Measurements from ENCODE around the gene TMEM125. TPM values are rescaled to one million over a fixed set of nuclear protein-coding genes. Genes with fewer than 3 reads are reported as not detected.

Gene TMEM125
- total and polyA plus RNA-seq, 7 experiments from 2014 or later, result 0.21 to 0.50 TPM; not detected in 5

DNA sequence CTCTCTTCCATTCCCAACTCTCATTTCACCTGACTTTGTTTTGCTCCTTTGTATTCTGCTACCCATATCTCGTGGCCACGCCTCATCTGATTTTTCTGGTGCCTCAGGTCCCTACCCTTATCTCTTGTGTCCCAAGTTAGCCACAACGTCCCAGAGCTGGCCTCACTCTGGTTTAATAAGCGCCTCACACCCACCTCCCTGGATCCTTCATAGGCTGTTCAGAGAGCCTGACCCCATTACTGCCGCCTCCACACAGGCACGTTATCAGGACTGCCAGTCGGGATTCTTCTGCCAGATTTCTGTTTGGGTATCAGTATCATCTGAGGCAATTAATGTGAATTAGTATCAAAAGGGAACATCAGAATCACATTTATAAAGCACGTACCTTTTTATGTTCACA lies 34.7 kb upstream of the TMEM125 start:
- intact Hi-C loops (cut with micrococcal nuclease), result no loop called here
- Histone ChIP-seq H3K36me3 (ENCODE audit: control insufficient read depth in 2 of 3, insufficient read depth in 3 of 3, low read length in 3 of 3) (no peaks in the 10 kb centered on the region), H3K4me3 (ENCODE audit: low read length) (no peak overlapping the region), H3K27ac (ENCODE audit: low read depth, low read length) (no peak overlapping the region), H3K27me3 (ENCODE audit: control insufficient read depth in 2 of 2, insufficient read depth in 2 of 2, low read length in 2 of 2) (no peaks in the 10 kb centered on the region), H3K9me3 (ENCODE audit: control insufficient read depth in 2 of 3, low read length in 3 of 3) (no peaks in the 10 kb centered on the region), H3K4me1 (ENCODE audit: control insufficient read depth in 2 of 2, insufficient read depth in 2 of 2, low read length in 2 of 2) (no peaks in the 10 kb centered on the region)
- ChIA-PET CTCF (no interaction called here), POLR2A (no interaction called here)
- peaks cover 0 to 1% (median 0%) of the 10 kb centered on the region in 11 donors for H3K9me3 Mint-ChIP-seq
- H3K36me3 Mint-ChIP-seq, result no peaks in the 10 kb centered on the region
- no peak for ATAC-seq
- DNase-seq, result no peak
- no peak overlapping the region for H3K4me3 Mint-ChIP-seq
- H3K27ac Mint-ChIP-seq, result peak overlapping the region in 1 of 9 donors; percentile 11
- H3K4me1 Mint-ChIP-seq, result peaks cover 0 to 14% (median 0%) of the 10 kb centered on the region in 7 donors
- peaks cover 0 to 5% (median 3%) of the 10 kb centered on the region in 5 donors for H3K27me3 Mint-ChIP-seq

DNA sequence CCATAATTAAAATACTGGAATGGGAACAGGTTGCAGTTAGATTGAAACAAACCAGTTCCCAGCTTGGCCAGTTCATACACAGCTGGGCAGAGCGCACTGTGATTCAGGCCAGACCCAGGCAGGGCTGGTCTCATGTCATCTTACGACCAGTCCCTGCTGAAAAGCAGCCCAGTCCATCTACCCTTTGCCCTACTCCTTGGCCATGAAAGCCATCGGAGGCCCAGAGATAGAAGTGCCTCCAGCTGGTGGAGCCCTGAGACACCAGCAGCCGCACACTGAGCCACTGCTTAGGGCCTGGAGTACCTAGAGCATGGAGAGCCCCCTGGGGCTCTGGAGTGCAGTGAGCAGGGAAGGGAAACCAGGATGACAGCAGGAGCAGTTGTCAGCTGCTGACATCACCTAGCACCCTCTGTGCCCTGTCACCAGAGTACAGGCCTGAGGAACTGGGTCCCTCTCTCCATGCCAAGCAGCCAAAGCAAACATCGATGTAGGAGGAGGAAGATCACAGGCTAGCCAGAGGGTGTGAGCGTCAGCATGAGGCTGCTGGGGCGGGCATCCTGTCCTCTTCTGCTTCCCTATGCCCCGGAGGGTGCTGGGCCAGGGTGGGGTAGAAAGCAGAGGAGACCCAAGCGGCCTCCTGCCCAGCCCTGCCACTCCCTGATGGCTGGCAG lies 34.2 kb upstream of the TMEM125 start:
- Histone ChIP-seq H3K36me3 (ENCODE audit: control insufficient read depth in 2 of 3, insufficient read depth in 3 of 3, low read length in 3 of 3) (no peaks in the 10 kb centered on the region), H3K27me3 (ENCODE audit: control insufficient read depth in 2 of 2, insufficient read depth in 2 of 2, low read length in 2 of 2) (no peaks in the 10 kb centered on the region), H3K4me3 (ENCODE audit: low read length) (no peak overlapping the region), H3K27ac (ENCODE audit: low read depth, low read length) (no peak overlapping the region), H3K4me1 (ENCODE audit: control insufficient read depth in 2 of 2, insufficient read depth in 2 of 2, low read length in 2 of 2) (no peaks in the 10 kb centered on the region), H3K9me3 (ENCODE audit: control insufficient read depth in 2 of 3, low read length in 3 of 3) (no peaks in the 10 kb centered on the region)
- intact Hi-C loops (cut with micrococcal nuclease), result no loop called here
- CTCF ChIA-PET, result no interaction called here
- peaks cover 0 to 4% (median 0%) of the 10 kb centered on the region in 5 donors for H3K36me3 Mint-ChIP-seq
- H3K4me3 Mint-ChIP-seq, result no peak overlapping the region
- POLR2A ChIA-PET, result no interaction called here
- H3K27ac Mint-ChIP-seq, result no peak overlapping the region
- DNase-seq, result no peak
- peaks cover 0 to 14% (median 0%) of the 10 kb centered on the region in 7 donors for H3K4me1 Mint-ChIP-seq
- peaks cover 0 to 4% (median 0%) of the 10 kb centered on the region in 11 donors for H3K9me3 Mint-ChIP-seq
- no peak for ATAC-seq
- peaks cover 0 to 5% (median 3%) of the 10 kb centered on the region in 5 donors for H3K27me3 Mint-ChIP-seq

DNA sequence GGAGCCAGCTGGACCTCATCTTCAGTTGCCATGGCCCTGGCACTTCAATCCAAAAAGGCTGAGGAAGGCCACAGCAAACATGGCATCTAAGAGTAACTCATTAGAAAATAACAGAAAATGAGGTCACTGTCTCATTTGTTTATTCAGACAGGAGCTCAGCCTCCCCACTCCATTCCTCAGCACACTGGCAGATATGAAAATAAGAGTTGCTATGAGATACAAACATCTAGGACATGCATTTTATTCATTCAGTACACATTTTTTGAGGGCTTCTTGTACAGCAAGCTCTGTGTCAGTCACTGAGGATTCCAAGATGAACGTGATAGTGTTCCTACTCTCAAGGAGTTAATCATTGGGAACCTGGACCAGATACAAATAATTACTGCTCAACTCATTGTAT lies 32.7 kb upstream of the TMEM125 start:
- H3K36me3 ChIP-seq (ENCODE audit: control insufficient read depth in 2 of 3, insufficient read depth in 3 of 3, low read length in 3 of 3), result no peaks in the 10 kb centered on the region
- peaks cover 0 to 4% (median 0%) of the 10 kb centered on the region in 5 donors for H3K36me3 Mint-ChIP-seq
- intact Hi-C loops (cut with micrococcal nuclease), result no loop called here
- peaks cover 0 to 4% (median 0%) of the 10 kb centered on the region in 11 donors for H3K9me3 Mint-ChIP-seq
- DNase-seq (no peak), ATAC-seq (no peak)
- CTCF ChIA-PET, result interaction anchor here (2.2 kb wide), 1 partner anchor 178 kb away, joined by 8 read pairs; no protein-coding TSS in a partner anchor
- POLR2A ChIA-PET, result interaction anchor here (0.5 kb wide), 1 partner anchor 108 kb away, joined by 4 read pairs; no protein-coding TSS in a partner anchor
- no peak overlapping the region for H3K4me3 ChIP-seq (ENCODE audit: low read length)
- H3K4me1 ChIP-seq (ENCODE audit: control insufficient read depth in 2 of 2, insufficient read depth in 2 of 2, low read length in 2 of 2), result no peaks in the 10 kb centered on the region
- H3K4me3 Mint-ChIP-seq, result no peak overlapping the region
- H3K9me3 ChIP-seq (ENCODE audit: control insufficient read depth in 2 of 3, low read length in 3 of 3), result no peaks in the 10 kb centered on the region
- H3K27ac Mint-ChIP-seq, result no peak overlapping the region
- H3K27ac ChIP-seq (ENCODE audit: low read depth, low read length), result no peak overlapping the region
- peaks cover 0 to 14% (median 0%) of the 10 kb centered on the region in 7 donors for H3K4me1 Mint-ChIP-seq
- H3K27me3 Mint-ChIP-seq, result peaks cover 0 to 5% (median 3%) of the 10 kb centered on the region in 5 donors
- H3K27me3 ChIP-seq (ENCODE audit: control insufficient read depth in 2 of 2, insufficient read depth in 2 of 2, low read length in 2 of 2), result no peaks in the 10 kb centered on the region

DNA sequence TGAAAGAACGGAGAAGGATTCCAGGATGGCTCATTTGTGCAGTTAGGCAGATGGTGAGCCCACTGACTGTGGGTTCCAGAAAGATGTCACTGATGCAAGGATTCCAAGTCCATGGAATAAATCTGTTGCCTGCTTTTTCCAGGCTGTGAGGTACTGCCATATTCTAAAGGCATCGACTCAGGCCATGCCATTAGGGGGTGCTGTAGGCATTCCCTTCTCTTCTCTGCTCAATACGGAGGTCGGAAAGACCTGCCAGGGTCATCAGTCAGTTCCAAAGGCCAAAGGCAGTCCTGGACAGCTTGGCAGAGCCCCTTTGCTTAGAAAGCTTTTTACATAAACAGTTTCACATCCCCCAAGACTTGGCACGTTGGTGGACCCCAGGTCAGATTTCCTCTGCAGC lies 31.7 kb upstream of the TMEM125 start:
- ChIA-PET POLR2A (no interaction called here), CTCF (interaction anchor here (0.9 to 2.2 kb wide), 2 partner anchors 177 to 180 kb away, joined by 3 to 8 read pairs; no protein-coding TSS in a partner anchor)
- peak in 4 of 9 donors; percentile 2 to 34 (median 18) for DNase-seq
- no peaks in the 10 kb centered on the region for H3K4me1 ChIP-seq (ENCODE audit: control insufficient read depth in 2 of 2, insufficient read depth in 2 of 2, low read length in 2 of 2)
- no peaks in the 10 kb centered on the region for H3K36me3 ChIP-seq (ENCODE audit: control insufficient read depth in 2 of 3, insufficient read depth in 3 of 3, low read length in 3 of 3)
- Mint-ChIP-seq H3K4me1 (peaks cover 0 to 14% (median 0%) of the 10 kb centered on the region in 7 donors), H3K27me3 (peaks cover 0 to 5% (median 5%) of the 10 kb centered on the region in 5 donors), H3K36me3 (peaks cover 0 to 4% (median 0%) of the 10 kb centered on the region in 5 donors), H3K27ac (peak overlapping the region in 1 of 9 donors; percentile 30), H3K4me3 (no peak overlapping the region), H3K9me3 (peaks cover 0 to 4% (median 0%) of the 10 kb centered on the region in 11 donors)
- H3K27me3 ChIP-seq (ENCODE audit: control insufficient read depth in 2 of 2, insufficient read depth in 2 of 2, low read length in 2 of 2), result no peaks in the 10 kb centered on the region
- H3K27ac ChIP-seq (ENCODE audit: low read depth, low read length), result no peak overlapping the region
- intact Hi-C loops (cut with micrococcal nuclease), result loop anchor here in 1 of 2 donors (1.0 kb wide), 2 partner anchors 120 to 176 kb away; partner anchors contain the start of gene CDC20
- ATAC-seq, result no peak
- no peaks in the 10 kb centered on the region for H3K9me3 ChIP-seq (ENCODE audit: control insufficient read depth in 2 of 3, low read length in 3 of 3)
- H3K4me3 ChIP-seq (ENCODE audit: low read length), result no peak overlapping the region

DNA sequence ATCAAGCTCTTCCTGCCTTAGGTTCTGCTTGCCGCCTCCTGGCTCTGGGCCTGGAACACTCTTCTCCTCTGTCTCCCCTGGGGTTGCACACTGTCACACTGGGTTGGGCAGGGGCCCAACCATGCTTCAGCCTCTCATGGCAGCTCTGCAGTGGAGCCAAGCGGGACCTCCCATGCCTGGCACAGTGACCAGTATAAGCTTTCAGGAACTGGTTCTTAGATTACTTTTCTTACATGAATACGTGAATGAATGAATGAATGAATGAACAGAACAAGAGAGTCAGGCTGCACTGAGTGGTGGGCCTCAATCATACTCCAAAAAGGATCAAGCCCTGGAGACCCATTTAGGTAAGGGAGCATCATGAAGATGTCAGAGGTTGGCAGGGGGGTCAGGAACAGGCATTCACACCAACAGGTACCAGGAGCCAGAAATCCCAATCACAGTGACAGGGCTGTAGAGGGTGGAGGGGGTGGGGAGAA lies 30.8 kb upstream of the TMEM125 start:
- H3K4me1 ChIP-seq (ENCODE audit: control insufficient read depth in 2 of 2, insufficient read depth in 2 of 2, low read length in 2 of 2), result no peaks in the 10 kb centered on the region
- no peak for ATAC-seq
- Mint-ChIP-seq H3K9me3 (peaks cover 0 to 4% (median 0%) of the 10 kb centered on the region in 11 donors), H3K27me3 (peaks cover 0 to 5% (median 2%) of the 10 kb centered on the region in 5 donors), H3K27ac (peak overlapping the region in 4 of 9 donors; percentile 30 to 71 (median 48)), H3K4me3 (no peak overlapping the region), H3K4me1 (peaks cover 0 to 14% (median 0%) of the 10 kb centered on the region in 7 donors), H3K36me3 (peaks cover 0 to 4% (median 0%) of the 10 kb centered on the region in 5 donors)
- no peaks in the 10 kb centered on the region for H3K27me3 ChIP-seq (ENCODE audit: control insufficient read depth in 2 of 2, insufficient read depth in 2 of 2, low read length in 2 of 2)
- intact Hi-C loops (cut with micrococcal nuclease), result loop anchor here in 1 of 2 donors (1.0 kb wide), 2 partner anchors 119 to 175 kb away; partner anchors contain the start of gene CDC20
- H3K4me3 ChIP-seq (ENCODE audit: low read length), result no peak overlapping the region
- H3K36me3 ChIP-seq (ENCODE audit: control insufficient read depth in 2 of 3, insufficient read depth in 3 of 3, low read length in 3 of 3), result no peaks in the 10 kb centered on the region
- no peaks in the 10 kb centered on the region for H3K9me3 ChIP-seq (ENCODE audit: control insufficient read depth in 2 of 3, low read length in 3 of 3)
- CTCF ChIA-PET, result interaction anchor here (2.2 kb wide), 1 partner anchor 176 kb away, joined by 8 read pairs; no protein-coding TSS in a partner anchor
- no peak overlapping the region for H3K27ac ChIP-seq (ENCODE audit: low read depth, low read length)
- no peak for DNase-seq
- POLR2A ChIA-PET, result no interaction called here

DNA sequence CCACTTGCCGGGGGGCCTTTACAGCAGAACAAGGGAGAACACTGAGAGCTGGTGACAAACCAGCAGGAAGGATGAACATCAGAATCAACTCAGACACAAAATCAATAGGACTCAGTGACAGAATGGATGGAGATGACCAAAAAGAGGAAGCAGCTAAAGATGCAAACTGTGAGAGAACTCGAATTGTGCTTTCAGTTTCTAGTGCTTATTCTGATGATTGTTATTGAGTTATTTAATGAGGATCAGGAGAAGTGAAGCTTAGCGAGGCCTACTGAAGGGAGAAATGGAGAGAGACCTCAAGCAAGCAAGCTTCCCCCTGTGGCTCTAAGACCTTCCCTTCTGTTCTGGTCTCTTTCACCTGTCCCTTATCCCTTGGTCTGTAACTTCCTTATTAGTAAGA lies 30.3 kb upstream of the TMEM125 start:
- H3K27me3 ChIP-seq (ENCODE audit: control insufficient read depth in 2 of 2, insufficient read depth in 2 of 2, low read length in 2 of 2), result no peaks in the 10 kb centered on the region
- H3K4me3 Mint-ChIP-seq, result no peak overlapping the region
- peak overlapping the region in 1 of 9 donors; percentile 71 for H3K27ac Mint-ChIP-seq
- peaks cover 0 to 14% (median 0%) of the 10 kb centered on the region in 7 donors for H3K4me1 Mint-ChIP-seq
- ChIA-PET CTCF (no interaction called here), POLR2A (no interaction called here)
- no peak for DNase-seq
- no peak overlapping the region for H3K4me3 ChIP-seq (ENCODE audit: low read length)
- no peaks in the 10 kb centered on the region for H3K9me3 ChIP-seq (ENCODE audit: control insufficient read depth in 2 of 3, low read length in 3 of 3)
- H3K36me3 Mint-ChIP-seq, result peaks cover 0 to 4% (median 0%) of the 10 kb centered on the region in 5 donors
- peak; percentile 47 for ATAC-seq
- no peaks in the 10 kb centered on the region for H3K36me3 ChIP-seq (ENCODE audit: control insufficient read depth in 2 of 3, insufficient read depth in 3 of 3, low read length in 3 of 3)
- intact Hi-C loops (cut with micrococcal nuclease), result no loop called here
- no peaks in the 10 kb centered on the region for H3K4me1 ChIP-seq (ENCODE audit: control insufficient read depth in 2 of 2, insufficient read depth in 2 of 2, low read length in 2 of 2)
- no peak overlapping the region for H3K27ac ChIP-seq (ENCODE audit: low read depth, low read length)
- peaks cover 0 to 4% (median 0%) of the 10 kb centered on the region in 11 donors for H3K9me3 Mint-ChIP-seq
- peaks cover 0 to 5% (median 2%) of the 10 kb centered on the region in 5 donors for H3K27me3 Mint-ChIP-seq

Measured in naive thymus-derived CD4-positive, alpha-beta T cell (primary cell).